Mucosa of stomach (tissue), 1 donor: ENCODE measurements around the gene CXCL11.

Experiments
- H3K27me3 ChIP-seq: one replicate; pipeline ENCODE4 v1.7.0; 2013; ENCODE audit warnings: mild to moderate bottlenecking, low read length; ENCODE audit not compliant: control insufficient read depth, insufficient read depth
- H3K36me3 ChIP-seq: one replicate; pipeline ENCODE4 v1.7.0; 2013; ENCODE audit warnings: low read length; ENCODE audit not compliant: control insufficient read depth, insufficient read depth
- H3K4me1 ChIP-seq: one replicate; pipeline ENCODE4 v1.7.0; 2013; ENCODE audit warnings: mild to moderate bottlenecking, low read length; ENCODE audit not compliant: control insufficient read depth, insufficient read depth
- H3K4me3 ChIP-seq: one replicate; pipeline ENCODE4 v1.7.0; 2013; ENCODE audit warnings: low read length
- H3K9ac ChIP-seq: one replicate; pipeline ENCODE4 v1.7.0; 2013; ENCODE audit warnings: mild to moderate bottlenecking, low read length, moderate library complexity
- H3K9me3 ChIP-seq: one replicate; pipeline ENCODE4 v1.7.0; 2013; ENCODE audit warnings: mild to moderate bottlenecking, low read length, moderate library complexity; ENCODE audit not compliant: control insufficient read depth
- donor health status: Pancreatic carcinoma.

CXCL11 gene

GRCh38 chr4:75995727-75996126 is 40.1 kb downstream of the CXCL11 start:
- no peaks in the 10 kb centered on the region for H3K36me3 ChIP-seq
- no peak overlapping the region for H3K4me3 ChIP-seq
- no peaks in the 10 kb centered on the region for H3K4me1 ChIP-seq
- no peak overlapping the region for H3K9ac ChIP-seq
- no peaks in the 10 kb centered on the region for H3K27me3 ChIP-seq
- H3K9me3 ChIP-seq = no peaks in the 10 kb centered on the region

GRCh38 chr4:75992462-75992861 is 43.4 kb downstream of the CXCL11 start:
- no peaks in the 10 kb centered on the region for H3K27me3 ChIP-seq
- peaks cover 12% of the 10 kb centered on the region for H3K4me1 ChIP-seq
- H3K4me3 ChIP-seq = no peak overlapping the region
- H3K9ac ChIP-seq = no peak overlapping the region
- H3K36me3 ChIP-seq = no peaks in the 10 kb centered on the region
- H3K9me3 ChIP-seq = no peaks in the 10 kb centered on the region

- H3K27me3 ChIP-seq = no peaks in the 10 kb centered on the region
- H3K4me1 ChIP-seq = peaks cover 12% of the 10 kb centered on the region
- no peaks in the 10 kb centered on the region for H3K36me3 ChIP-seq
- H3K4me3 ChIP-seq = peak overlapping the region; percentile 75
- peak overlapping the region; percentile 76 for H3K9ac ChIP-seq
- H3K9me3 ChIP-seq = no peaks in the 10 kb centered on the region
Measured at GRCh38 chr4:75989846-75990528, 45.9 kb downstream of the CXCL11 start.

GRCh38 chr4:75985116-75985515 is 50.8 kb downstream of the CXCL11 start:
- no peak overlapping the region for H3K9ac ChIP-seq
- no peaks in the 10 kb centered on the region for H3K27me3 ChIP-seq
- H3K4me1 ChIP-seq = peaks cover 12% of the 10 kb centered on the region
- H3K36me3 ChIP-seq = no peaks in the 10 kb centered on the region
- H3K4me3 ChIP-seq = no peak overlapping the region
- no peaks in the 10 kb centered on the region for H3K9me3 ChIP-seq
